Renal cortex interstitium (tissue), 11 donors: Measurements from ENCODE around the gene NT5C2. TPM values are rescaled to one million over a fixed set of nuclear protein-coding genes. Genes with fewer than 3 reads are reported as not detected.
"Not testable (repeated sequence)": the region's sequence is repeated elsewhere in the genome, so short reads cannot be mapped to it uniquely, and the experiment has no call there.

ENCODE experiments used
- DNase-seq, 11 donors: peaks; one replicate each; pipeline ENCODE4 v3.0.0-alpha.2; 2013; ENCODE audit warnings: low read depth in 9 of 11, low spot score in 4 of 11; ENCODE audit errors: extremely low read depth in 1 of 11
- polyA plus RNA-seq, 3 donors: library from polyadenylated mRNA; unstranded; fragments of 120-200 nt; gene quantifications; one replicate each; pipeline ENCODE4 v1.2.1, GENCODE V29; 2013; ENCODE audit not compliant: insufficient read length in 3 of 3

Gene NT5C2
- polyA plus RNA-seq, 3 donors = 99.2 to 123 (median 105) TPM

DNA sequence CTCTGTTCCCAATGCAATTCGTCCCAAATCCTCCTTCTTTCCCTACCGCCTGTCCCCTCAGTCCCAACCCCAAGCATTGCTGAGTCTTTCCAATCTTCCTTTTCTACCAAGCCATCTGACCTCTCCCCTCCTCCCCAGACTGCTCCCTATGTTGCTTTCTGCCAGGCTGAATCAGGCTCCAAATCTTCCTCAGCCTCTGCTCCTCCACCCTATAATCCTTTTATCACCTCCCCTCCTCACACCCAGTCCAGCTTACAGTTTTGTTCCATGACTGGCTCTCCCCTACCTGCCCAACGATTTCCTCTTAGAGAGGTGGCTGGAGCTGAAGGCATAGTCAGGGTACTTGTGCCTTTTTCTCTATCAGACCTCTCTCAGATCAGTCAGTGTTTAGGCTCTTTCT is 13.6 kb upstream of the NT5C2 start:
- DNase-seq = not testable (repeated sequence)

DNA sequence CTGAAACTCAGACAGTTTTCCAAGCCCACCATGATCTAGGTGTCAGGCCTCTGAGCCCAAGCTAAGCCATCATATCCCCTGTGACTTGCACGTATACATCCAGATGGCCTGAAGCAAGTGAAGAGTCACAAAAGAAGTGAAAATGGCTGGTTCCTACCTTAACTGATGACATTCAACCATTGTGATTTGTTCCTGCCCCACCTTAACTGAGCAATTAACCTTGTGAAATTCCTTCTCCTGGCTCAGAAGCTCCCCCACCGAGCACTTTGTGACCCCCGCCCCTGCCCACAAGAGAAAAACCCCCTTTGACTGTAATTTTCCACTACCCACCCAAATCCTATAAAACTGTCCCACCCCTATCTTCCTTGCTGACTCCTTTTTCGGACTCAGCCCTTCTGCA is 12.3 kb upstream of the NT5C2 start:
- DNase-seq = not testable (repeated sequence)

DNA sequence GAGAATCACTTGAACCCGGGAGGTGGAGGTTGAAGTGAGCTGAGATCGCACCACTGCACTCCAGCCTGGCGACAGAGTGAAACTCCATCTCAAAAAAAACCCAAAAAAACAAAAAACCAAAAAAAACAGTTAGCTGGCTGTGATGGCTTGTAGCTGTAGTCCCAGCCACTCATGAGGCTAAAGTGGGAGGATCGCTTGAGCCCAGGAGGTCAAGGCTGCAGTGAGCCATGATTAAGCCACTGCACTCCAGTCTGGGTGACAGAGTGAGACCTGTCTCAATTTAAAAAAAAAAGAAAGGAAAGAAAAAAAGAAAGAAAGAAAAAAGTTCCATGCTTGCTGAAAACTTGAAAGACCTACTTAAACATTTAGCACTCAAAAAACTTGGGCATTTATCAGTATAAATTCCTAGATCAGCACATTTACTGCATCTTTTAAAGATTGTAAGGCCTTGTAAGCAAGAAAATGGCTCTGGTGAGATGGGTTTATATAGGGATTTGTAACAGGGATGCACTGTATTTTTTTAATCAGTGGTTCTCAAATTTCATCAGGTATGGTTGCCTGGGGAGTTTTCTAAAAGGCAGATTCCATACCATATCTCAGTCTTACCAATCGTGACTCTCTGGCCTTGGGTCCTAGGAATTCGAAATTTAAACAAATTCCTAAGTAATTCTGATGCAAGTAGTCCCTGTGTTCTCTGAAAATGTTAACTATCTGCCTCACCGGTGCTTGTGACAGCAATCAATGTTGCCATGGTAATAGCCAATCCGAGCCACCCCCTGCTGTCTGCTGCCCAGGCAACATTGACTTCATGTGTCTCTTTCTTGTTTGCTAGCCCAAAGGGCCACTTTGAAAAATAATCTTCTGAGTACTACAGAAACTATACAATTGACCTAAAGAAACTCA is 11.5 kb upstream of the NT5C2 start:
- DNase-seq = no peak

DNA sequence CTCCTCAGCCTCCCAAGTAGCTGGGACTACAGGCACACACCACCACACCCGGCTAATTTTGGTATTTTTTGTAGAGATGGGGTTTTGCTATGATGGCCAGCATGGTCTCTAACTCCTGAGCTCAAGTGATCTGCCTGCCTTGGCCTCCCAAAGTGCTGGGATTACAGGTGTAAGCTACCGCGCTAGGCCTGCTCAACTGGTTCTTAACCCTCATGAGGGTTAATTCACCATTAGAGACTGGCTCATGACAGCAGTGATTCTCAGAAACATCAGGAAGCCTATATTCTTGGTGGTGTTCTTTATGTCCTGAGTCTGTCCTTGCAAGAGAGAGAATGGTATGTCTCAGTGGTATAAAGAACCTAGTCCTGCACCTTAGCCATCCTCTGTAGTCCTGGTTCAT is 10.4 kb upstream of the NT5C2 start:
- DNase-seq = no peak

DNA sequence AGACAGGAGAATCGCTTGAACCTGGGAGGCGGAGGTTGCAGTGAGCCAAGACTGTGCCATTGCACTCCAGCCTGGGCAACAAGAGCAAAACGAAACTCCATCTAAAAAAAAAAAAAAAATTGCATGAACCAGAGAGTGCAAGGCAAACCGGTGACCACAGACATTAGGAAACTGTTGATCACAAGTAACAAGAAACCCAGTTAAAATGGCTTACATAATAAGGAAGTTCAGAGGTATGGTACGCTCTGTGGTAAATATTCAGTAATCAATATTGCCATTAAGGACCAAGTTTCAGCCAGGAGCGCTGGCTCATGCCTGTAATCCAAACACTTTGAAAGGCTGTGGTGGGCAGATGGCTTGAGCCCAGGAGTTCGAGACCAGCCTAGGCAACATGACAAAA is 9.2 kb upstream of the NT5C2 start:
- no peak for DNase-seq

DNA sequence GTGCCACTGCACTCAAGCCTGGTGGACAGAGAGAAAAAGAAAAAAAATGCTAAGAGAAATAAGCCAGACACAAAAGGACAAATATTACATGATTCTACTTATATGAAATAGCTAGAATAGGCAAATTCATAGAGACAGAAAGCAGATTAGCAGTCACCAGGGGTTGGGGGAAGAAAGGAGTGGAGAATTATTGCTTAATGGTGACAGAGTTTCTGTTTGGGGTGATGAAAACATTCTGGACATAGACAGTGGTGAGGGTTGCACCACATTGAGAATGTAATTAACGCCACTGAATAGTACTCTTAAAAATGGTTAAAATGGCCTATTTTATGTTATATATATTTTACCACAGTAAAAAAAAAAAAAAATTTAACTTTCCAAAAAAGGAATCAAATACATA is 6.4 kb upstream of the NT5C2 start:
- DNase-seq = no peak

DNA sequence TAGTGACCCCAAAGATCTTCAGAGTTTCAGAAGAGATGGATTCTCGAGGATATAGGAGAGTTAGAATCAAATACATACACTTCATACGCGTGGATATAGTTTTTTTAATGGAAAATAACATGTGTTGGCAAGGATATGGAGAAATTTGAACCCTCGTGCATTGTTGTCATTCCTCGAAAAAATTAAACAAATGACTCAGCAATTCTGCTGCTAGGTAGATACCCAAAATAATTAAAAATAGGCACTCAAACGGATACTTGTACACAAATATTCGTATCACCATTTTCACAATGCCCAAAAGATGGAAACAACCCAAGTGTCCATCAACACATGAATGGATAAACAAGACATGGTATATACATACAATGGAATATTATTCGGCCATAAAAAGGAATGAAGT is 5.6 kb upstream of the NT5C2 start:
- no peak for DNase-seq

DNA sequence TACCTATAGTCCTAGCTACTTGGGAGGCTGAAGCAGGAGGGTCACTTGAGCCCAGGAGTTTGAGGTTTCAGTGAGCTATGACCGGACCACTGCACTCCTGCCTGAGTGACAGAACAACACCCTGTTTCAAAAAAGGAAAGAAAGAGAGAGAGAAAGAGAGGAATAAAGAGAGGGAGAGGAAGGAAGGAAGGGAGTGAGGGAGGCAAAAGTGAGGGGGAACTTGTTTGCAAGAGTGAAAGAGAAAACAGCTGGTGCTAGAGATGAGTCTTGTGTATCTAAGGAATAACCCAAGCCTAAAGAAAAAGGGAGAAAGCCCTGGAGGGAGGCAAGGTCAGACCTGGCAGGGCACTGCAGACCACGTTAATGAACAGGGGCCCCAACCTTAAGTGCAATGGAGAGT is 4.8 kb upstream of the NT5C2 start:
- no peak for DNase-seq

DNA sequence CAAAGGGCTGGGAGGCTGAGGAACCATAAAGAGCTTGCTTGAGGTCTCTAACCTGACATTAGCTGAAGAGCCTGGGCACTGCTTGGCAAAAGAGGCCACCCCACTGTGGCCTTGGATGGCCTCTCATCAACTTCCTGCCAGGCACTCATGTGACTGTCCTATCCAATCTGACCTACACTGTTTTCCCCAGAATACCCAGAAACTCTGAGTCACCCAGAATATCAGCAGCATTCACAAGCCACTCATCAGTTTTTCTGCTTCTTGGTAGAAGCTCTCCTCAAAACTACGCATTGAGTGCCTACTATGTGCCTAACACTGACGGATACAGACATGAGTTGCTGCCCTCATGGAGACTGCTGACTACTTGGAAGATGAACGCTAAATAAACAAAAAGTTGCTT is 4.1 kb upstream of the NT5C2 start:
- DNase-seq = no peak

DNA sequence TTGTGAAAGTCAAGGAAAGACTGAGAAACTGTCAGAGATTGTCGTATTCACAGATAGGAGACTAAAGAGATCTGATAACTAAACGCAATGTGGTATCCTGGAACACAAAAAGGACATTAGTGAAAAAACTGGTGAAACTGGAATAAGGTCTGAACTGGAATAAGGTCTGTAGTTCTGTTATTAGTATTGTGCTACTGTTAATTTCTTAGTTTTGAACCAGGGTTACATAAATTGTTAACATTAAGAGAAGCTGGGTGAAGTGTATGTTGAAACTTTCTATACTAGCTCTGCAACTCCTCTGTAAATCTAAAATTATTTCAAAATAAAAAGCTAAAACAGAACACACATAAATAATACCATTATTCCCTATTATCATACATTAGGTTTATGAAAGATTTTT is 3.4 kb upstream of the NT5C2 start:
- DNase-seq = no peak

DNA sequence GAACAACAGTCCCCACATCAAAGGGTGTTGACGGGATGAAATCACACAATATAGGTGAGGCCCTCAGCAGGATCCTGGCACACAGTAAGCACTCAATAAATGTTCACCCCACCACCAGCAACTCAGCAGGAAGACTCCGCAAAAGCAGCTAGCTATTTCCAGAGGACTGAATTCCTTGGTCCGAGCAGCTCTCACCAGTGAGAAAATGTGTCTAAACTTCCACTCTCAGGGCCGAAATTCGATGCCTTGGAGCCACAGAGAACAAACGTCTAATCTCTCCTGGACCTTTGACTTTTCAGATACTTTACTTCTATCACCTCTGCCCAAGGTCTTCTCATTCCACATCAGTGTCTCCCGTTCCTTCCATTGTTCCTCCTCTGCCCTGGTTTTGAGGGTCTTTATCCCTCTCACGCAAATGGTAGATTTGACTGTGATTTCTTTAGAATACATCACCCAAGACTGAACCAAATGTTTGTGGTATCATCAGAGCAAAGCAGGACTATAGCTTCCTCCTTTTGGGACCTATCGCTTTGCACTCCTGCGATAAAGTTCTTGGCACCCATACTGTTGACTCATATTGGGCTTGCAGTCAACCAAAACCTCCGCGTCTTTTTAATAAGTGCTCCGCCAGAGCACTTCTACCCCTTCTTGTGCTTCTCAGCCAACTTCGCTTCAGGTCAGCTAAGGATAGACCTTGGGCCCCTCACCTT is 903 bp upstream of the NT5C2 start:
- no peak for DNase-seq

DNA sequence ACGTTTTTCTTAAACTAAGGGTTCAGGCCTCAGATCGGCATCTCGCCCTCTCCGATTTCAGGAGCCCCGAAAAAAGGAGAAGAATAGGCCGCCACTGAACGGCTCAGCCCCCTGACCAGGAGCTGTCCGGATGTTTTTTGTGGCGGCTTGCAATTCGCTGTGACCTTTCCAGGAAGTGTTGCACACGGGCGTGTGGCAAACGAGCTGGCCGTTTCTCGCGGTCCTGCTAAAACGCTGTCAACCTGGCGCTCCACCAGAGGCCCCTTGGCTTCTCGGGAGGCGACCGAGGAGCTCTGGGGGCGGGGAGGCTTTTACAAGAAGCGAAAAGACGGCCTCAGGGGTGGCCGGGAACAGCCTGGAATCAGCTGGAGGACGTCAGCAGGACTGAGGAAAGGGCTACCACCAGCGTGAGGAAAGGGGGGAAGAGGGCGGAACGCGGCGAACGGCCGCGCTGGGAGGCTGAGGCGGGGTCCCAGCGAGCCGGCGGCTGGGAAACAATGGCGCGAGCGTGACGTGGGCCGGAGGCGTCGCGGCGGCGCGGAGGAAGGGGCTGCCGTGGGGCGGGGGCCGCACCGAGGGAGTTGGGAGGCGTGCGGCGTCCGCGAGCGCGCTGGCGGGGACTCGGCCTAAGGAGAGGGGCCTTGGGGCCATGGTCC is 493 bp downstream of the NT5C2 start:
- peak; percentile 47 to 69 (median 63) for DNase-seq

DNA sequence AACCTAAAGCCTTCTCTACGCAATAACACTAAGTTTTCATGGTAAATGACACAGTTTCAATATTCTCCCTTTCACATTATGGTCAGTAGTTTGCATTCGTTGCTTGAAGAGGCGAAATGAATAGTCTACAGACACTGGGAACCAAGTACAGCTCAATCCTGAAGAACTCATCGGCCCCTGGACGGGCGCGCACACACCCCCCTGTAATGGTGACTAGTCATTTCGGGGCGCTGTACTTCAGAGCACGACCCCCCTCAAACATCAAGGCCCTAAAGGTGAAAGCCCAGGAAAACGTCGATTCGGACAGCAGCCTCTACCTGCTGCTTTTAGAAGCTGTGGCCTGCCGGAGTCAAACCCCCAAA is 1.0 kb downstream of the NT5C2 start:
- DNase-seq = no peak

DNA sequence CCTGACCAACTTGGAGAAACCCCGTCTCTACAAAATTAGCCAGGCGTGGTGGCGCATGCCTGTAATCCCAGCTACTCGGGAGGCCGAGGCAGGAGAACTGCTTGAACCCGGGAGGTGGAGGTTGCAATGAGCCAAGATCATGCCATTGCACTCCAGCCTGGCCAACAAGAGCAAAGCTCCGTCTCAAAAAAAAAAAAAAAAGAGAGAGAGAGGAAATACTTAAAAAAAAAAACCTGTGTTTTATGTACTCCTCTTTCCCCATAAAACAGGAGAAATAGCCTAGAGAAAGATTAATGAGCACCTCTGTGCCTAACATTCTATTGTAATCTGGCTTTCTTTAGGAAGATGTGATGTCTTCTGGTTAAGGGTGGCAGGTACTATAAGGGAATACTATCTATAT is 1.9 kb downstream of the NT5C2 start:
- not testable (repeated sequence) for DNase-seq

DNA sequence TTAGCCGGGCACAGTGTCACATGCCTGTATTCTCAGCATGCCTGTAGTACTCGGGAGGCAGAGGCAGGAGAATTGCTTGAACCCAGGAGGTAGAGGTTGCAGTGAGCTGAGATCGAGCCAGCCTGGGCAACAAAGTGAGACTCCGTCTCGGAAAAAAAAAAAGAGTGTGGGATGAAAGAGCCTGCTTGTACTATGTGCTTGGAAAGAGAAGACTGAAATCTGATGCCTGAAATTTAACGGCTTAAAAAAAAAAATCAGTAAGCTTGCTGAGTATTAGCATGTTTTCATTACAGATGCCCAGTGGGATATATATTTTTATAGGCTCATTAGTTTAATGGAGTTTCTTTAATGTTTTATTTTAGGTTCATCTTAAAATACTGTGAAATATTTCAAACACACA is 4.2 kb downstream of the NT5C2 start:
- peak in 4 of 11 donors; percentile 22 to 55 (median 42) for DNase-seq

DNA sequence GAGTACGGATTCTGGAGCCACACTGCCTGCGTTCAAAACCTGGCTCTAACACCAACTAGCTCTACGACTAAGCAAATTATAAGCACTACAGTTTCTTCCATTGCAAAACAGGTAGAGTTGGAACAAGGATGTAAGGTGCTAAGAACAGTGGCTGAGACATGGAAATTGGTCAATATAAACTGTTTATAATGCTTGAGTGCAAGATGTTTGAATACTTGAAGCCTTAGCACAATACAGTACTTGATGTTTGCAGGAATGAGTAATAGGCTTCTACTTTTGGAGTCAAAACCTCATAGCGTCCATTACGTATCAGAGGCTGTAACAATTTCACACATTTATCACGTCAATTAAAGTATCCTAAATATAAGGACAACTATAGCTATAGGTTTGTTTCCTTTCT is 6.9 kb downstream of the NT5C2 start:
- no peak for DNase-seq

DNA sequence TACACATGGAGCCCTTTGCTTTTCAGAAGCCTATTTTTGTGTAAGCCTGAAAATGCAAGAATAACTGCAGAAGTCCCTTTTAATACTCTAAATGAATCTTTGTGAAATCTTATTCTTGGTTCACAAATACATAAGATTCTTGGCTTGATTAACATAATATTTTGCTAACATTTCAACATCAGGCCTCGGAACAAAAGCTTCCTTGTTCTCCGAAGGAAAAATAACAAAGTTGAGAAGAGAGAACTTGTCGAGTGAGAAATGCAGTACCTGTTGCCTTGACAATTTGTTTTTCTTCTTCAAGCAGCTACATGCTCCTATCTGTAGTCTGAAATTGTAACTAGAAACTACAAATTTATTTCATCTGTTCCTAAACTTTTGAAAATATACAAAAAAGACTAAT is 8.5 kb downstream of the NT5C2 start:
- DNase-seq = no peak

DNA sequence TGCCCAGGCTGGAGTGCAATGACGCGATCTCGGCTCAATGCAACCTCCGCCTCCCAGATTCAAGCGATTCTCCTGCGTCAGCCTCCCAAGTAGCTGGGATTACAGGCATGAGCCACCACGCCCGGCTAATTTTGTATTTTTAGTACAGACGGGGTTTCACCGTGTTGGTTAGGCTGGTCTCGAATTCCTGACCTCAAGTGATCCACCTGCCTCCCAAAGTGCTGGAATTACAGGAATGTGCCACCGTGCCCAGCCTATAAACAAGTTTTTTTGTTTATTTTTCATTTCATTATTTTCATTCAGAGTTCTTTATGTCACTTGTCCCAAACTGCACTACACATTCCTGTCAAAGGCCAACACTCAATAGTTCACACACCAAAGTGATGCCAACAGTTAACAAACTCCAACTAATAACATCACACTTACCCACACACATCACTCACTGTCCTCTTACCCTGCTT is 9.1 kb downstream of the NT5C2 start:
- DNase-seq = not testable (repeated sequence)

DNA sequence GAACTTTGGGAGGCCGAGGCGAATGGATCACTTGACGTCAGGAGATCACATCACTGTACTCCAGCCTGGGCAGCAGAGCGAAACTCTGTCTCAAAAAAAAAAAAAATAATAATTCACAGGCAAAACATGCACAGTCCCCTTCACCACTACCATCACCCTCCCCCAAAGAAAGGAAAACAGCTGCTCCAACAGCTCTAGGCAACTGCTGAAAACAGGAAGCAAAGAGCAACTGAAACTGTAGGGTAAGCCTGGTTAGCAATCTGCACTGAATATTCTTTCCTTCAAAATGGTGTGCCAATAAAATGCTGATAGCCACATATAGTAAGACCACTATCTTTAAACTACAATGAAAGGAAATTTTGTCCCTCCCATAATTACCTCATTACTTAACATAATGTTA is 11.8 kb downstream of the NT5C2 start:
- DNase-seq = peak in 1 of 11 donors; percentile 29

DNA sequence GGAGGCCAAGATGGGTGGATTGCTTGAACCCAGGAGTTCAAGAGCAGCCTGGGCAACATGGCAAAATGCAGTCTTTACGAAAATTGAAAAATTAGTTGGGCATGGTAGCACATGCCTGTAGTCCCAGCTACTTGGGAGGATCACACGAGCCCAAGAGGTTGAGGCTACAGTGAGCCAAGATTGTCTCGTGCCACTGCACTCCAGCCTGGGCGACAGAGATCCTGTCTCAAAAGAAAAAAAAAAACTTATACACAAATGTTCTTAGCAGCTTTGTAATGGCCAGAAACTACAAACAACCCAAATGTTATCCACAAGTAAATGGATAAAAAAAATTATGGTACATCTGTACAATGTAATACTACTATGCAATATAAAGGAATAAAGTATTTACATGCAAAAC is 12.6 kb downstream of the NT5C2 start:
- DNase-seq = no peak
